HCT116 (cell line): ENCODE data around the gene NGFR. TPM values are rescaled to one million over a fixed set of nuclear protein-coding genes. Genes with fewer than 3 reads are reported as not detected.

Experiments
- ATAC-seq: fragments of 200-7000 bp; cut with Tn5 transposase; 2 replicates; pipeline ENCODE4 v1.9.1; 2020; ENCODE audit warnings: mild to moderate bottlenecking, moderate library complexity
- BruUV-seq: library from RNA; stranded (reverse); fragments of 400-500 nt; replicated peaks from 2 replicates; lab custom pipeline; 2021; lab: Mats Ljungman, UMichigan
- CTCF ChIA-PET: fragments of 300-600 bp; sonication (Branson Sonifier 250); formaldehyde crosslinking; loops from one replicate; lab custom pipeline; 2021; ENCODE audit warnings: antibody characterized with exemption; lab: Charles Lee
- POLR2A ChIA-PET: fragments of 300-600, 350-600 bp; sonication (Branson Sonifier 250); formaldehyde crosslinking; loops from one replicate; lab custom pipeline; 2021; ENCODE audit warnings: antibody characterized with exemption; lab: Charles Lee
- RAD21 ChIA-PET, 2 experiments: fragments of 300-600 bp; sonication (Branson Sonifier 250); formaldehyde crosslinking; loops; one replicate each; lab custom pipeline; 2023; ENCODE audit warnings: low total read pairs in 2 of 2; ENCODE audit not compliant: uncharacterized antibody in 2 of 2, unreplicated experiment in 2 of 2, low non-redundant PET in 1 of 2; lab: Charles Lee
- DNase-seq: peaks from one replicate; pipeline ENCODE4 v3.0.0-alpha.2; 2010; ENCODE audit warnings: low read depth, low spot score
- H2AFZ ChIP-seq: fragments of 200-600 bp; shearing (Covaris generic), sonication (generic); 2 replicates; pipeline ENCODE4 v1.6.1; 2017; ENCODE audit warnings: low read depth, mixed run types, mixed read lengths, antibody characterized with exemption, low read length; ENCODE audit not compliant: poor library complexity, severe bottlenecking
- H3K27ac ChIP-seq: 2 replicates; pipeline ENCODE4 v1.5.1; 2012; ENCODE audit warnings: low read depth, low read length
- H3K27me3 ChIP-seq: fragments of 200-600 bp; sonication (generic); 2 replicates; pipeline ENCODE4 v1.6.1; 2016; ENCODE audit warnings: mixed run types, low read length, mixed read lengths; ENCODE audit not compliant: insufficient read depth
- H3K36me3 ChIP-seq, 2 experiments: fragments of 200-500 bp in 1 of 2; fragments of 200-600 bp in 1 of 2; sonication (Bioruptor generic) in 1 of 2; sonication (generic) in 1 of 2; 2 replicates each; pipeline versions ENCODE4 v1.5.1 to v1.6.1; 2014 to 2016; ENCODE audit warnings: low read length in 2 of 2, inconsistent platforms in 1 of 2, mixed read lengths in 1 of 2, mixed run types in 1 of 2; ENCODE audit not compliant: insufficient read depth in 2 of 2, control insufficient read depth in 1 of 2
- H3K4me1 ChIP-seq, 2 experiments: fragments of 200-600 bp in 1 of 2; sonication (generic) in 1 of 2; 2 replicates each; pipeline versions ENCODE4 v1.5.1 to v1.6.1; 2012 to 2017; ENCODE audit warnings: low read length in 2 of 2, inconsistent platforms in 1 of 2, mild to moderate bottlenecking in 1 of 2, mixed read lengths in 1 of 2, mixed run types in 1 of 2, moderate library complexity in 1 of 2; ENCODE audit not compliant: insufficient read depth in 2 of 2, control insufficient read depth in 1 of 2
- H3K4me2 ChIP-seq: fragments of 200-600 bp; sonication (generic); 2 replicates; pipeline ENCODE4 v1.6.1; 2017; ENCODE audit warnings: mixed run types, low read length, mixed read lengths
- H3K4me3 ChIP-seq, 2 experiments: fragments of 200-600 bp in 1 of 2; sonication (generic) in 1 of 2; replicated peaks in 1 of 2; 2 replicates each; pipeline ENCODE4 v1.5.1; 2011 to 2016; ENCODE audit warnings: low read length in 2 of 2, control low read depth in 1 of 2, low read depth in 1 of 2, mild to moderate bottlenecking in 1 of 2, mixed read lengths in 1 of 2, mixed run types in 1 of 2
- H3K79me2 ChIP-seq: fragments of 200-600 bp; sonication (generic); 2 replicates; pipeline ENCODE4 v1.6.1; 2017; ENCODE audit warnings: mild to moderate bottlenecking, mixed run types, low read length, moderate library complexity, mixed read lengths; ENCODE audit not compliant: insufficient read depth
- H3K9ac ChIP-seq: fragments of 200-600 bp; sonication (generic); 2 replicates; pipeline ENCODE4 v1.6.1; 2016; ENCODE audit warnings: low read length, mixed read lengths
- H3K9me2 ChIP-seq: fragments of 200-600 bp; sonication (generic), shearing (Covaris generic); 2 replicates; pipeline ENCODE4 v1.6.1; 2017; ENCODE audit warnings: mixed run types, mild to moderate bottlenecking, moderate library complexity; ENCODE audit not compliant: insufficient read depth
- H3K9me3 ChIP-seq, 2 experiments: fragments of 200-500 bp in 1 of 2; fragments of 200-600 bp in 1 of 2; sonication (Bioruptor generic) in 1 of 2; sonication (generic) in 1 of 2; 2 replicates each; pipeline ENCODE4 v1.6.1; 2014 to 2017; ENCODE audit warnings: low read length in 2 of 2, mixed read lengths in 2 of 2, inconsistent platforms in 1 of 2, low read depth in 1 of 2, mild to moderate bottlenecking in 1 of 2, mixed run types in 1 of 2, moderate library complexity in 1 of 2; ENCODE audit not compliant: control insufficient read depth in 1 of 2, insufficient read depth in 1 of 2
- H4K20me1 ChIP-seq: fragments of 200-600 bp; sonication (generic), shearing (Covaris generic); 2 replicates; pipeline ENCODE4 v1.6.1; 2017; ENCODE audit warnings: mixed run types, mild to moderate bottlenecking, moderate library complexity; ENCODE audit not compliant: insufficient read depth
- CBX3 ChIP-seq: IDR thresholded peaks from 2 replicates; pipeline ENCODE4 v1.6.1; 2012; ENCODE audit warnings: low read depth
- EGR1 ChIP-seq: IDR thresholded peaks from 2 replicates; pipeline ENCODE4 v1.6.1; 2012; ENCODE audit warnings: low read depth
- ELF1 ChIP-seq: IDR thresholded peaks from 2 replicates; pipeline ENCODE4 v1.6.1; 2012; ENCODE audit warnings: low read depth, borderline replicate concordance
- EZH2 ChIP-seq: fragments of 200-600 bp; sonication (generic); IDR thresholded peaks from 2 replicates; pipeline ENCODE4 v1.6.1; 2017; ENCODE audit warnings: antibody characterized with exemption, mixed run types
- EZH2phosphoT487 ChIP-seq: fragments of 200-600 bp; IDR thresholded peaks from 2 replicates; pipeline ENCODE4 v1.6.1; 2018; ENCODE audit warnings: antibody characterized with exemption, borderline replicate concordance
- JUND ChIP-seq: IDR thresholded peaks from 2 replicates; pipeline ENCODE4 v1.6.1; 2012
- POLR2AphosphoS5 ChIP-seq: IDR thresholded peaks from 2 replicates; pipeline ENCODE4 v1.6.1; 2011; ENCODE audit warnings: mild to moderate bottlenecking, low read depth, low read length, moderate library complexity
- RAD21 ChIP-seq: IDR thresholded peaks from 2 replicates; pipeline ENCODE4 v1.6.1; 2012; ENCODE audit warnings: low read depth, mild to moderate bottlenecking
- SIN3A ChIP-seq: IDR thresholded peaks from 2 replicates; pipeline ENCODE4 v1.6.1; 2012; ENCODE audit warnings: low read depth
- SP1 ChIP-seq: IDR thresholded peaks from 2 replicates; pipeline ENCODE4 v1.6.1; 2012; ENCODE audit warnings: low read depth
- TCF7L2 ChIP-seq: IDR thresholded peaks from 2 replicates; pipeline ENCODE4 v1.7.0; 2011; ENCODE audit warnings: borderline replicate concordance, inconsistent platforms; ENCODE audit not compliant: insufficient read depth, insufficient read length; ENCODE audit errors: extremely low read depth
- YY1 ChIP-seq: IDR thresholded peaks from 2 replicates; pipeline ENCODE4 v1.6.1; 2011; ENCODE audit warnings: low read length, low read depth, moderate library complexity, mild to moderate bottlenecking; ENCODE audit not compliant: insufficient replicate concordance; ENCODE audit errors: extremely low read depth
- ZNF274 ChIP-seq: fragments of 200-500 bp; sonication (Bioruptor generic); IDR thresholded peaks from 2 replicates; pipeline ENCODE4 v1.6.1; 2014; ENCODE audit warnings: mild to moderate bottlenecking, low read depth, low read length, inconsistent platforms
- intact Hi-C: fragments of 100-400 bp; cut with micrococcal nuclease; formaldehyde crosslinking; loops from 2 replicates; pipeline ENCODE4 v1.10.0; 2022
- total RNA-seq: library from RNA; stranded (reverse); gene quantifications from one replicate; pipeline ENCODE4 v1.2.1, GENCODE V29; 2021; ENCODE audit not compliant: unreplicated experiment
- TF ChIP-seq, protein P1 (sequence below): IDR thresholded peaks from 2 replicates; pipeline ENCODE4 v1.6.1; 2012
- TF ChIP-seq, protein P2 (sequence below): IDR thresholded peaks from 2 replicates; pipeline ENCODE4 v1.6.1; 2011; ENCODE audit warnings: mild to moderate bottlenecking, low read length, moderate library complexity; ENCODE audit not compliant: insufficient replicate concordance; ENCODE audit errors: extremely low read depth
- TF ChIP-seq, protein P3 (sequence below): IDR thresholded peaks from 2 replicates; pipeline ENCODE4 v1.6.1; 2012

Gene NGFR
- total RNA-seq, 1 experiment from 2014 or later: 6.1 TPM

DNA sequence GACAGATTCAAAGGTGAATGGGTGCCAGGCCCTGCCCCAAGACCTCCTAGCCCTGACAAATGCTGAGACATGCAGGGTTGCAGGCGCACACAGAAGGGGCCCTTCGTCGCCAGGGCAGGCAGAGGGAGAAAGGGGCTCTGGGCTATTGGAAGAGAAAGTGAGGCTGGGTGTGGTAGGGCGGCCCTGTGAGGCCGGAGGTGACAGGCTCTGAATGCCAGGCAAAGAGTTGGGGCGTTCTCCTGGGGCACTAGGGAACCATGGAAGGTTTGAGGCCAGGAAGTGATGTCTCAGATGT lies 54.2 kb downstream of the NGFR start:
- no peak overlapping the region for H2AFZ ChIP-seq
- intact Hi-C loops: loop anchor here (2.0 kb wide), 1 partner anchor 54 kb away; the partner anchor contains the start of gene NGFR
- H3K36me3 ChIP-seq: no peaks in the 10 kb centered on the region
- H3K27ac ChIP-seq: no peak overlapping the region
- TF ChIP-seq EZH2: no peak
- TF ChIP-seq, protein P1, sequence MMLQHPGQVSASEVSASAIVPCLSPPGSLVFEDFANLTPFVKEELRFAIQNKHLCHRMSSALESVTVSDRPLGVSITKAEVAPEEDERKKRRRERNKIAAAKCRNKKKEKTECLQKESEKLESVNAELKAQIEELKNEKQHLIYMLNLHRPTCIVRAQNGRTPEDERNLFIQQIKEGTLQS: no peak
- no peak for TF ChIP-seq ZNF274
- no peak for TF ChIP-seq SP1
- no peak for TF ChIP-seq EZH2phosphoT487
- no peak for TF ChIP-seq POLR2AphosphoS5
- no peak for TF ChIP-seq RAD21
- TF ChIP-seq SIN3A: no peak
- TF ChIP-seq, protein P2, sequence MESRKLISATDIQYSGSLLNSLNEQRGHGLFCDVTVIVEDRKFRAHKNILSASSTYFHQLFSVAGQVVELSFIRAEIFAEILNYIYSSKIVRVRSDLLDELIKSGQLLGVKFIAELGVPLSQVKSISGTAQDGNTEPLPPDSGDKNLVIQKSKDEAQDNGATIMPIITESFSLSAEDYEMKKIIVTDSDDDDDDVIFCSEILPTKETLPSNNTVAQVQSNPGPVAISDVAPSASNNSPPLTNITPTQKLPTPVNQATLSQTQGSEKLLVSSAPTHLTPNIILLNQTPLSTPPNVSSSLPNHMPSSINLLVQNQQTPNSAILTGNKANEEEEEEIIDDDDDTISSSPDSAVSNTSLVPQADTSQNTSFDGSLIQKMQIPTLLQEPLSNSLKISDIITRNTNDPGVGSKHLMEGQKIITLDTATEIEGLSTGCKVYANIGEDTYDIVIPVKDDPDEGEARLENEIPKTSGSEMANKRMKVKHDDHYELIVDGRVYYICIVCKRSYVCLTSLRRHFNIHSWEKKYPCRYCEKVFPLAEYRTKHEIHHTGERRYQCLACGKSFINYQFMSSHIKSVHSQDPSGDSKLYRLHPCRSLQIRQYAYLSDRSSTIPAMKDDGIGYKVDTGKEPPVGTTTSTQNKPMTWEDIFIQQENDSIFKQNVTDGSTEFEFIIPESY: no peak
- TF ChIP-seq, protein P3, sequence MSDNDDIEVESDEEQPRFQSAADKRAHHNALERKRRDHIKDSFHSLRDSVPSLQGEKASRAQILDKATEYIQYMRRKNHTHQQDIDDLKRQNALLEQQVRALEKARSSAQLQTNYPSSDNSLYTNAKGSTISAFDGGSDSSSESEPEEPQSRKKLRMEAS: no peak
- TF ChIP-seq JUND: no peak
- TF ChIP-seq TCF7L2: no peak
- no peak for TF ChIP-seq CBX3
- no peak for TF ChIP-seq ELF1
- no peak for TF ChIP-seq YY1
- no peak for TF ChIP-seq EGR1
- TF ChIP-seq, all 23 proteins: peak for 0
- H3K27me3 ChIP-seq: no peaks in the 10 kb centered on the region
- RAD21 ChIA-PET: no interaction called here
- CTCF ChIA-PET: no interaction called here
- H3K4me1 ChIP-seq: no peaks in the 10 kb centered on the region
- H3K9me3 ChIP-seq: no peaks in the 10 kb centered on the region
- DNase-seq (no peak), ATAC-seq (no peak)
- no peak overlapping the region for H3K4me3 ChIP-seq
- no peaks in the 10 kb centered on the region for H3K79me2 ChIP-seq
- no peaks in the 10 kb centered on the region for H3K9me2 ChIP-seq
- no peak overlapping the region for H3K9ac ChIP-seq
- POLR2A ChIA-PET: no interaction called here
- no peak overlapping the region for H3K4me2 ChIP-seq
- BruUV-seq: no TSS peak
- no peaks in the 10 kb centered on the region for H4K20me1 ChIP-seq
